GM19025 (cell line): ENCODE results near the gene CHRD.

Experiments used
- ATAC-seq: cut with Tn5 transposase; IDR thresholded peaks from one replicate; pipeline ENCODE4 v1.9.1; 2021; ENCODE audit warnings: mild to moderate bottlenecking, low read depth, moderate library complexity; ENCODE audit not compliant: unreplicated experiment

The CHRD gene

GRCh38 chr3:184380627-184381260 is 890 bp downstream of the CHRD start:
- ATAC-seq, result no peak

GRCh38 chr3:184381261-184382224 is 1.7 kb downstream of the CHRD start:
- ATAC-seq, result no peak

GRCh38 chr3:184382326-184383032 is 2.6 kb downstream of the CHRD start:
- ATAC-seq, result no peak

GRCh38 chr3:184383033-184383740 is 3.3 kb downstream of the CHRD start:
- no peak for ATAC-seq

GRCh38 chr3:184384342-184384741 is 4.5 kb downstream of the CHRD start:
- ATAC-seq, result no peak

- ATAC-seq, result no peak
These were observed 5.1 kb downstream of the CHRD start for GRCh38 chr3:184384856-184385422.

- ATAC-seq, result no peak
These were observed 6.4 kb downstream of the CHRD start for GRCh38 chr3:184386047-184386806.

- no peak for ATAC-seq
These were observed 7.4 kb downstream of the CHRD start for GRCh38 chr3:184387174-184387714.

GRCh38 chr3:184388164-184388935 is 8.5 kb downstream of the CHRD start:
- no peak for ATAC-seq

GRCh38 chr3:184388936-184389230 is 9.0 kb downstream of the CHRD start:
- ATAC-seq, result no peak

GRCh38 chr3:184389384-184389783 is 9.5 kb downstream of the CHRD start:
- ATAC-seq, result no peak

GRCh38 chr3:184389935-184390528 is 10.2 kb downstream of the CHRD start:
- ATAC-seq, result no peak

GRCh38 chr3:184391266-184391665 is 11.4 kb downstream of the CHRD start:
- ATAC-seq, result no peak

GRCh38 chr3:184395320-184395660 is 15.4 kb downstream of the CHRD start:
- no peak for ATAC-seq

- no peak for ATAC-seq
These were observed 19.6 kb downstream of the CHRD start for GRCh38 chr3:184399410-184399809.

GRCh38 chr3:184405075-184406030 is 25.5 kb downstream of the CHRD start:
- no peak for ATAC-seq

GRCh38 chr3:184409331-184409926 is 29.6 kb downstream of the CHRD start:
- ATAC-seq, result no peak
